Subcutaneous abdominal adipose tissue (tissue), 5 donors: ENCODE results near the gene LTBP1.
"Not testable (repeated sequence)": the region's sequence is repeated elsewhere in the genome, so short reads cannot be mapped to it uniquely, and the experiment has no call there.

Experiments used
- H3K27ac ChIP-seq: one replicate; pipeline ENCODE4 v1.7.0; 2013; ENCODE audit warnings: low read depth, mild to moderate bottlenecking, inconsistent platforms, low read length, moderate library complexity
- H3K27me3 ChIP-seq, 5 donors: one replicate each; pipeline ENCODE4 v1.7.0; 2013; ENCODE audit warnings: low read length in 5 of 5, inconsistent platforms in 1 of 5; ENCODE audit not compliant: control insufficient read depth in 5 of 5, insufficient read depth in 4 of 5
- H3K36me3 ChIP-seq, 5 donors: one replicate each; pipeline ENCODE4 v1.7.0; 2013; ENCODE audit warnings: low read length in 5 of 5; ENCODE audit not compliant: control insufficient read depth in 5 of 5, insufficient read depth in 5 of 5
- H3K4me1 ChIP-seq, 5 donors: one replicate each; pipeline ENCODE4 v1.7.0; 2013; ENCODE audit warnings: low read length in 5 of 5, mild to moderate bottlenecking in 3 of 5, moderate library complexity in 1 of 5; ENCODE audit not compliant: control insufficient read depth in 5 of 5, insufficient read depth in 5 of 5
- H3K4me3 ChIP-seq, 5 donors: one replicate each; pipeline ENCODE4 v1.7.0; 2013; ENCODE audit warnings: low read length in 5 of 5, low read depth in 1 of 5
- H3K9ac ChIP-seq, 5 donors: one replicate each; pipeline ENCODE4 v1.7.0; 2013; ENCODE audit warnings: low read length in 5 of 5, mild to moderate bottlenecking in 4 of 5, moderate library complexity in 3 of 5
- H3K9me3 ChIP-seq, 5 donors: one replicate each; pipeline ENCODE4 v1.7.0; 2013; ENCODE audit warnings: low read length in 5 of 5; ENCODE audit not compliant: control insufficient read depth in 5 of 5
- donor health status: healthy.
- donor health status: healthy.
- donor health status: healthy.
- donor health status: healthy.
- donor health status: healthy.

LTBP1 gene

GRCh38 chr2:33384599-33384961 lies 437.8 kb downstream of the LTBP1 start:
- Histone ChIP-seq H3K36me3 (no peaks in the 10 kb centered on the region), H3K4me1 (no peaks in the 10 kb centered on the region), H3K9me3 (no peaks in the 10 kb centered on the region), H3K9ac (no peak overlapping the region), H3K27ac (no peak overlapping the region), H3K4me3 (no peak overlapping the region), H3K27me3 (no peaks in the 10 kb centered on the region)

GRCh38 chr2:33388996-33389395 lies 442.2 kb downstream of the LTBP1 start:
- H3K27ac ChIP-seq, result no peak overlapping the region
- no peak overlapping the region for H3K4me3 ChIP-seq
- H3K4me1 ChIP-seq, result peaks cover 0 to 12% (median 4%) of the 10 kb centered on the region in 5 donors
- no peaks in the 10 kb centered on the region for H3K36me3 ChIP-seq
- H3K9me3 ChIP-seq, result no peaks in the 10 kb centered on the region
- H3K27me3 ChIP-seq, result no peaks in the 10 kb centered on the region
- H3K9ac ChIP-seq, result no peak overlapping the region

DNA sequence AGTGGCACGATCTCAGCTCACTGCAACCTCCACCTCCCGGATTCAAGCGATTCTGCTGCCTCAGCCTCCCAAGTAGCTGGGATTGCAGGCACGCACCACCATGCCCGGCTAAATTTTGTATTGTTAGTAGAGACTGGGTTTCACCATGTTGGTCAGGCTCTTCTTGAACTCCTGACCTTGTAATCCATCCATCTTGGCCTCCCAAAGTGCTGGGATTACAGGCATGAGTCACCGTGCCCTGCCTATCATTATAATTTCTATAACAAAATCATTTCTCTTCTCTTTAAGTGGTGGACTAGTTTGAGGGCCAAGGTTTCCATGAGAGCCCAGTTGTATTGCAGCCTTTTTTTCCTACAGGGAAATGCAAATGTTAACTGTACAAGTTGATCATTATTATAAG lies 442.9 kb downstream of the LTBP1 start:
- H3K27ac ChIP-seq, H3K36me3 ChIP-seq, H3K27me3 ChIP-seq, H3K9me3 ChIP-seq, H3K9ac ChIP-seq, H3K4me3 ChIP-seq: not testable (repeated sequence)
- H3K4me1 ChIP-seq, result peaks cover 0 to 12% (median 4%) of the 10 kb centered on the region in 5 donors

DNA sequence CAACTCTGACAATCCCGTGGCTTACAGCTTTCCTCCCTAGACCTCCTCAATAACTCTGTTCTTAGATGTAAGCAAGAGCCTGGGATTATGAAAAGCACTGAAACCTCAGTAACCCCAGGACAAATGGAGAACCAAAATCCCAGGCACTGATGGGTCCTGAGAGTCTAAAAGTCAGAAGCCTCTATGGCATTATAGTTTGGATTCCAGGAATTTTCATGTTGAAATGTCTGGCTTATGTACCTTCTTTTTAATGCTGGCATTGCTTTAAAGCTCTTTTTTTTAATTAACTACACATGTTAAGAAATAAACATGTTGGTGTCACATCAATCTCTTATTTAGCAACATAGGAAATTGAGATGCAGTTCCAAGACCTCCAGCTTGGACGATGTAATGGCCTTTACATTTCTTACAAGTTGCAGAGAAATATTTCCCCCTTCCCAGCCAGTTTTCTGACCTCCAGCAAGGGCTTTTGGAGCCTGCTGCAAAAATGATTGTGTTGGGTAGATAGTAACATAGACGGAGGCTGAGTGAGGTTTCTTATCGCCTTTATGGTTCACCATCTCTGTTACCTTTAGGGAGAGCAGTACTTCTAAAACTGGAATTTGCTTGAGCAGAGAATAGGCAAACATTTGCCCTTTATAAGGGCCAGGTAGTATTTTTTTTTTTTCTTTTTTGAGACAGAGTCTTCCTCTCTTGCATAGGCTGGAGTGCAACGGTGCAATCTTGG lies 444.9 kb downstream of the LTBP1 start:
- Histone ChIP-seq H3K9ac (no peak overlapping the region), H3K4me3 (no peak overlapping the region), H3K27ac (no peak overlapping the region)

GRCh38 chr2:33392366-33392765 lies 445.6 kb downstream of the LTBP1 start:
- Histone ChIP-seq H3K36me3 (no peaks in the 10 kb centered on the region), H3K9me3 (no peaks in the 10 kb centered on the region), H3K4me1 (peaks cover 0 to 27% (median 13%) of the 10 kb centered on the region in 5 donors), H3K27me3 (no peaks in the 10 kb centered on the region), H3K9ac (no peak overlapping the region), H3K4me3 (no peak overlapping the region), H3K27ac (no peak overlapping the region)

More for the DNA sequence above, 444.9 kb downstream of the LTBP1 start:
- Histone ChIP-seq H3K4me1 (peaks cover 0 to 21% (median 9%) of the 10 kb centered on the region in 5 donors), H3K36me3 (no peaks in the 10 kb centered on the region), H3K9me3 (no peaks in the 10 kb centered on the region), H3K27me3 (no peaks in the 10 kb centered on the region)

DNA sequence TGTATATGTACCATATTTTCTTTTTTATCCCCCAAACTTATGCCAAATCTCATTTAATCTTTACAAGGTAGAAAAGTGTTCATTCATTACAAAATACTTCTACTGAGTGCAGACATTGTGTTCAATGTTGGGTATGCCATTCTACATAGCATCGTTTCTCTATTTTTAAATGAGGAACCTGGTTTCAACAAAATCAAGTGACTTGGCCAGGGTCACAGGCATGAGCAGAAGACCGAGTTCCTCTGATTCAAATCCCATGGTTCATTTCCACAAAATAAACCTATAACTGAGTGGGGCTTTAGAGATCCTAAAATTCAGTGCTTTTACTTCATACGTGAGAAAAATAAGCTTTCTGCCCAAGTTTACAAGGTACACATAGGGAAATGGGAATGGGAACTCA lies 448.3 kb downstream of the LTBP1 start:
- Histone ChIP-seq H3K9ac (no peak overlapping the region), H3K27ac (no peak overlapping the region)

GRCh38 chr2:33395655-33396249 lies 449.0 kb downstream of the LTBP1 start:
- Histone ChIP-seq H3K9me3 (no peaks in the 10 kb centered on the region), H3K4me1 (peaks cover 0 to 40% (median 20%) of the 10 kb centered on the region in 5 donors), H3K27ac (no peak overlapping the region), H3K9ac (no peak overlapping the region), H3K27me3 (no peaks in the 10 kb centered on the region), H3K36me3 (no peaks in the 10 kb centered on the region), H3K4me3 (no peak overlapping the region)

More for the DNA sequence above, 448.3 kb downstream of the LTBP1 start:
- H3K9me3 ChIP-seq, result no peaks in the 10 kb centered on the region
- H3K36me3 ChIP-seq, result no peaks in the 10 kb centered on the region
- H3K4me3 ChIP-seq, result no peak overlapping the region
- no peaks in the 10 kb centered on the region for H3K27me3 ChIP-seq
- peaks cover 0 to 40% (median 20%) of the 10 kb centered on the region in 5 donors for H3K4me1 ChIP-seq

DNA sequence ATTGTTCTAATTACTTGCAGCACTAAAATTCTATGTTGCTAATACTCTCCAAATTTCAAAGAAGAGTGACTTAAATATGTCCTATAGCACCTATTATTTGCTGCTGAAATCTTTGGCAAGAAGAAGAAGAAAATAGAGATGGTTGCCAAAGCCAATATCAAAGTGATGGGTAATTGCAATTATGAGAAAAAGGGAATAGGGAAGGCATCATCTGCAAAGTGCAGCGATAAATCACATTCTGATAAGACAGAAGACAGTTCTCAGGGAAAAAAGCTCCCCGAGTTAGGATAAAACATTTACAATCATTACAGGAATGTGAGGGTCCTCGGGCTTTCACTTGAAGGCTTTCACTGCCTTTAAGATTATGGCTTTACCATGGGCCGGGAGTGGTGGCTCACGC lies 457.6 kb downstream of the LTBP1 start:
- Histone ChIP-seq H3K4me3 (no peak overlapping the region), H3K9ac (no peak overlapping the region), H3K27ac (no peak overlapping the region), H3K27me3 (no peaks in the 10 kb centered on the region), H3K36me3 (no peaks in the 10 kb centered on the region), H3K9me3 (peaks cover 0 to 6% (median 2%) of the 10 kb centered on the region in 5 donors), H3K4me1 (peaks cover 0 to 6% (median 6%) of the 10 kb centered on the region in 5 donors)

GRCh38 chr2:33406622-33407021 lies 459.9 kb downstream of the LTBP1 start:
- H3K27me3 ChIP-seq, result no peaks in the 10 kb centered on the region
- H3K4me1 ChIP-seq, result no peaks in the 10 kb centered on the region
- H3K36me3 ChIP-seq, result no peaks in the 10 kb centered on the region
- H3K9ac ChIP-seq, result no peak overlapping the region
- H3K9me3 ChIP-seq, result peaks cover 0 to 6% (median 2%) of the 10 kb centered on the region in 5 donors
- no peak overlapping the region for H3K4me3 ChIP-seq
- no peak overlapping the region for H3K27ac ChIP-seq

DNA sequence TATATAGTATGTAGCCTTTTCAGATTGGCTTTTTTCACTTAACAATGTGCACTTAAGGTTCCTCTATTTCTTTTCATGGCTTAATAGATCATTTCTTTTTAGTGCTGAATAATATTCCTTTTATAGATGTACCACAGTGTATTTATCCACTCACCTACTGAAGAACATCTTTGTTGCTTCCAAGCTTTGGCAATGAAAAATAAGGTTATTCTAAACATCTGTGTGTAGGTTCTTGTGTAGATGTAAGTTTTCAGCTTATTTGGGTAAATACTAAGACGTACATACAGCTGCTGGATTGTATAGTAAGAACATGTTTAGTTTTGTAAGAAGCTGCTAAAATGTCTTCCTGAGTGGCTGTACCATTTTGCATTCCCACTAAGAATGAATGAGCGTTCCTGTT lies 461.4 kb downstream of the LTBP1 start:
- peaks cover 0 to 2% (median 0%) of the 10 kb centered on the region in 5 donors for H3K4me1 ChIP-seq
- no peak overlapping the region for H3K4me3 ChIP-seq
- no peak overlapping the region for H3K9ac ChIP-seq
- H3K27ac ChIP-seq, result no peak overlapping the region
- H3K27me3 ChIP-seq, result no peaks in the 10 kb centered on the region
- H3K9me3 ChIP-seq, result peaks cover 0 to 6% (median 2%) of the 10 kb centered on the region in 5 donors
- H3K36me3 ChIP-seq, result no peaks in the 10 kb centered on the region
